IMR-90 (cell line): Measurements from ENCODE around the gene PLIN5.

Experiments
- CEBPB ChIP-seq: IDR thresholded peaks from 2 replicates; pipeline ENCODE4 v1.6.1; 2012; ENCODE audit warnings: low read depth, low read length, improper control_type of control experiment
- CTCF ChIP-seq: conservative IDR thresholded peaks from 2 replicates; pipeline ENCODE4 v1.5.1; 2012; ENCODE audit warnings: mild to moderate bottlenecking, low read depth, low read length, improper control_type of control experiment
- RAD21 ChIP-seq: IDR thresholded peaks from 2 replicates; pipeline ENCODE4 v1.6.1; 2012; ENCODE audit warnings: low read length, improper control_type of control experiment
- RFX5 ChIP-seq: IDR thresholded peaks from 2 replicates; pipeline ENCODE4 v1.8.0; 2012; ENCODE audit warnings: low read depth, mild to moderate bottlenecking, low read length, moderate library complexity

DNA sequence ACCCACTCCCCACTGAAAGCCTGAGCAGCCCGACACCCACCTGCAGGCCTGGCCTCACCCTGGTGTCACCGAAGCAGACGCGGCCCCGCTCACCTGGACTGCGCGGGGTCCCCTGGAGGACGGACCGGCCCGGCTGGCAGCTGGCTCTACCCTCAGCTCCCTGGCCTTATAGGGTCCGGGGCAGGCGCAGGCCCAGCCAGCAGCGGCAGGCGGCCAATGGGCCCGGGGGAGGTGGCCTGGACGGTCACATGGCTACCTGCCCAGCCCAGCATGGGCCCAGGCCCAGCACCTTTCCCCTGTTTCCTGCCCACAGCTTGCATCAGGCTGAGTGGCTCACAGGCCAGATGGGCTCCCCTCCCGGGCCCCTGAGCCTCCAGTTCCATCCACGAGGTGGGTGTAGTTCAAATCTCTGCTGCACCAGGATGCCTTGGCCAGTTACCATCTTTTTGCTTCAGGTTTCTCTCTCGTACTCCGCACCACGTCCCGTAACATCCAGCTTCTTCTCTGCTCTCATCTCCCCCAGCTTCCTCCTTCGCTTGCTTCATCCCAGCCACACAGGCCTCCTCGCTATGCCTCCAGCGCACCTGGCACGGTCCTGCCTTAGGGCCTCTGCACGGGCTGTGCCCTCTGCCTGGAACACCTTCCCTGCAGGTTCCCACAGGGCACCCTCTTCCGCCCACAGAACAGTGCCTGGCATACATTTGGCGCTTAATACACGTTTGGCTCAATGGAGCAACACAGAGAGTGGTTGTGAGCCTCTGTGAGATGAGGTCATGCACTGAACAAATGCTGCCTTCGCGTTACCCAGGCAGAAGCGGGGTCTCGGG lies 16.5 kb downstream of the PLIN5 start, which contains the start of gene PLIN4:
- TF ChIP-seq CTCF (no peak), RFX5 (no peak), RAD21 (no peak), CEBPB (no peak)
